CD14-positive monocyte (primary cell): ENCODE measurements around the gene LRIG1. TPM values are rescaled to one million over a fixed set of nuclear protein-coding genes. Genes with fewer than 3 reads are reported as not detected.
"Not testable (repeated sequence)": the region's sequence is repeated elsewhere in the genome, so short reads cannot be mapped to it uniquely, and the experiment has no call there.

Experiments used
- DNase-seq, 3 donors: peaks; one replicate each; pipeline ENCODE4 v3.0.0-alpha.2; 2011 to 2022
- H2AFZ ChIP-seq: 2 replicates; pipeline ENCODE4 v1.6.0; 2012; ENCODE audit warnings: mild to moderate bottlenecking, low read depth, low read length, inconsistent platforms; ENCODE audit not compliant: insufficient read depth, poor library complexity, severe bottlenecking
- H3K27ac ChIP-seq, 2 donors: 1 replicate in 1 of 2; 2 replicates in 1 of 2; pipeline ENCODE4 v1.5.1; 2012 to 2013; ENCODE audit warnings: low read length in 2 of 2, control low read depth in 1 of 2, inconsistent platforms in 1 of 2, low read depth in 1 of 2, mild to moderate bottlenecking in 1 of 2
- H3K27me3 ChIP-seq, 2 donors: one replicate each; pipeline versions ENCODE4 v1.6.0 to v1.6.1; 2011 to 2013; ENCODE audit warnings: low read length in 2 of 2; ENCODE audit not compliant: control insufficient read depth in 2 of 2, insufficient read depth in 2 of 2
- H3K36me3 ChIP-seq, 2 donors: replicated peaks in 1 of 2; 1 replicate in 1 of 2; 2 replicates in 1 of 2; pipeline versions ENCODE4 v1.5.1 to v1.6.1; 2012 to 2013; ENCODE audit warnings: low read length in 2 of 2, control low read depth in 1 of 2, inconsistent platforms in 1 of 2, mild to moderate bottlenecking in 1 of 2; ENCODE audit not compliant: insufficient read depth in 2 of 2, control insufficient read depth in 1 of 2
- H3K4me1 ChIP-seq, 2 donors: 1 replicate in 1 of 2; 2 replicates in 1 of 2; pipeline versions ENCODE4 v1.5.1 to v1.6.1; 2012 to 2013; ENCODE audit warnings: low read length in 2 of 2, control low read depth in 1 of 2, inconsistent platforms in 1 of 2, mild to moderate bottlenecking in 1 of 2, moderate library complexity in 1 of 2; ENCODE audit not compliant: insufficient read depth in 2 of 2, control insufficient read depth in 1 of 2
- H3K4me2 ChIP-seq: replicated peaks from 2 replicates; pipeline ENCODE3; 2012; ENCODE audit warnings: low read length, moderate library complexity, mild to moderate bottlenecking; ENCODE audit not compliant: poor library complexity, severe bottlenecking; ENCODE audit errors: extremely low read depth
- H3K4me3 ChIP-seq, 3 experiments: fragments of 200-600 bp in 1 of 3; sonication (generic) in 1 of 3; replicated peaks in 1 of 3; 1 replicate in 2 of 3; 2 replicates in 1 of 3; pipeline ENCODE4 v1.5.1; 2011 to 2013; ENCODE audit warnings: low read length in 3 of 3, mild to moderate bottlenecking in 3 of 3, control low read depth in 2 of 3, low read depth in 2 of 3, inconsistent platforms in 1 of 3, moderate library complexity in 1 of 3
- H3K79me2 ChIP-seq: 2 replicates; pipeline ENCODE4 v1.6.0; 2012; ENCODE audit warnings: mild to moderate bottlenecking, control low read depth, inconsistent platforms, low read length, moderate library complexity; ENCODE audit not compliant: insufficient read depth
- H3K9ac ChIP-seq: 2 replicates; pipeline ENCODE4 v1.6.0; 2017; ENCODE audit warnings: low read length, mild to moderate bottlenecking; ENCODE audit not compliant: insufficient read depth, poor library complexity, severe bottlenecking
- H3K9me3 ChIP-seq, 2 donors: replicated peaks in 1 of 2; 1 replicate in 1 of 2; 2 replicates in 1 of 2; pipeline versions ENCODE4 v1.5.1 to v1.6.1; 2012 to 2013; ENCODE audit warnings: low read length in 2 of 2, control low read depth in 1 of 2; ENCODE audit not compliant: control insufficient read depth in 1 of 2, insufficient read depth in 1 of 2
- H4K20me1 ChIP-seq: 2 replicates; pipeline ENCODE4 v1.6.0; 2012; ENCODE audit warnings: mild to moderate bottlenecking, low read length, control low read depth, moderate library complexity; ENCODE audit not compliant: insufficient read depth
- H3K27ac Mint-ChIP-seq, 7 donors: one replicate each; pipeline ENCODE4 v1.8.0; 2020; ENCODE audit warnings: mild to moderate bottlenecking in 7 of 7, mixed read lengths in 7 of 7, moderate library complexity in 6 of 7, inconsistent platforms in 2 of 7
- H3K27me3 Mint-ChIP-seq, 3 donors: one replicate each; pipeline ENCODE4 v1.8.0; 2021 to 2022; ENCODE audit warnings: low read depth in 3 of 3, mild to moderate bottlenecking in 3 of 3, mixed read lengths in 3 of 3, moderate library complexity in 3 of 3, inconsistent platforms in 1 of 3
- H3K36me3 Mint-ChIP-seq, 2 donors: one replicate each; pipeline ENCODE4 v1.8.0; 2020; ENCODE audit warnings: mixed read lengths in 2 of 2, inconsistent platforms in 1 of 2, mild to moderate bottlenecking in 1 of 2
- H3K4me1 Mint-ChIP-seq: one replicate; pipeline ENCODE4 v1.8.0; 2020; ENCODE audit warnings: mild to moderate bottlenecking, mixed read lengths
- H3K4me3 Mint-ChIP-seq, 2 donors: one replicate each; pipeline ENCODE4 v1.8.0; 2020; ENCODE audit warnings: mild to moderate bottlenecking in 2 of 2, mixed read lengths in 2 of 2, moderate library complexity in 1 of 2
- H3K9me3 Mint-ChIP-seq, 7 donors: one replicate each; pipeline ENCODE4 v1.8.0; 2020 to 2022; ENCODE audit warnings: mixed read lengths in 7 of 7, mild to moderate bottlenecking in 6 of 7, moderate library complexity in 6 of 7, inconsistent platforms in 2 of 7
- WGBS: methylation state at CpG from one replicate; pipeline ENCODE4 v1.1.5; 2013; ENCODE audit warnings: missing lambda C conversion rate; ENCODE audit not compliant: insufficient coverage; 5-methylcytosine and 5-hydroxymethylcytosine counted together
- intact Hi-C, 2 donors: fragments of 100-400 bp; cut with micrococcal nuclease; formaldehyde crosslinking; loops; one replicate each; pipeline versions ENCODE4 v1.15.0 to v1.15.1; 2023
- polyA plus RNA-seq, 3 donors: library from polyadenylated mRNA; depleted of rRNA in 1 of 3; unstranded in 2 of 3; stranded (reverse) in 1 of 3; fragments of 300-500 nt in 2 of 3; fragments of >200 nt in 1 of 3; fragmentation: Illumina TruSeq in 2 of 3; gene quantifications; 1 replicate in 2 of 3; 2 replicates in 1 of 3; pipeline ENCODE4 v1.2.3, GENCODE V29; 2012 to 2021
- TF ChIP-seq, protein P1 (sequence below): fragments of 200-600 bp; IDR thresholded peaks from one replicate; pipeline ENCODE4 v1.8.0; 2022; ENCODE audit warnings: antibody characterized with exemption, mild to moderate bottlenecking

The LRIG1 gene
- polyA plus RNA-seq, 3 donors, result 0.82 to 1.9 (median 1.0) TPM

DNA sequence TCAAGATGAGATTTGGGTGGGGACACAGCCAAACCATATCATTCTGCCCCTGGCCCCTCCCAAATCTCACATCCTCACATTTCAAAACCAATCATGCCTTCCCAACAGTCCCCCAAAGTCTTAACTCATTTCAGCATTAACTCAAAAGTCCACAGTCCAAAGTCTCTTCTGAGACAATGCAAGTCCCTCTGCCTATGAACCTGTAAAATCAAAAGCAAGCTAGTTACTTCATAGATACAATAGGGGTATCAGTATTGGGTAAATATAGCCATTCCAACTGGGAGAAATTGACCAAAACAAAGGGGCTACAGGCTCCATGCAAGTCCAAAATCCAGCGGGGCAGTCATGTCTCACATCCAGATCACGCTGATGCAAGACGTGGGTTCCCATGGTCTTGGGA lies 79.7 kb downstream of the LRIG1 start:
- H3K27me3 Mint-ChIP-seq, intact Hi-C loops, H2AFZ ChIP-seq, H3K36me3 Mint-ChIP-seq, H3K27ac ChIP-seq, H3K4me3 Mint-ChIP-seq, H3K4me1 Mint-ChIP-seq, H3K4me3 ChIP-seq, H3K79me2 ChIP-seq, H3K36me3 ChIP-seq, H3K27ac Mint-ChIP-seq, H3K4me1 ChIP-seq, DNase-seq, H3K4me2 ChIP-seq, H3K27me3 ChIP-seq, H3K9ac ChIP-seq, H4K20me1 ChIP-seq: not testable (repeated sequence)
- peaks cover 24 to 47% (median 28%) of the 10 kb centered on the region in 7 donors for H3K9me3 Mint-ChIP-seq
- H3K9me3 ChIP-seq, result peaks cover 8 to 15% of the 10 kb centered on the region in 2 donors
- WGBS, result 97% methylated on average over 3 of the region's 3 CpGs

DNA sequence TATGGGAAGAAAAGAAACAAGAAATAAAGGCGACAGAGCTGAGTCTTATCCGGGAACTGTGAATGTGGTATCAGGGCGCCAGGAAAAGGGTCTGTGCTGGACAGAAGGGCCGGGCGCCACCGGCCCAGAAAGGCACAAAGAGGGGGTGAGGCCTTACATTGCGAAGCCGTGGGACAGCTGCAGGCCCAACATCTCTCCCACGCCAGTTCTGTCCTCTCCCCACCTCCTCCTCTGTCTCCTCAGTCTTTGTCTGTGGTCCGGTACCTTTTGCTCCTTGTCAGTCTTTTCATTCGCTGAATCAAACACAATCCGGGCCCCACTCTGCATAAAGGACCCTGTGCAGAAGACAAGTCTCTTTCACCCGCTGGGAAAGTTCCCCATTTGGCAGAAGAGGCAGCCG lies 81.8 kb downstream of the LRIG1 start:
- TF ChIP-seq, protein P1, sequence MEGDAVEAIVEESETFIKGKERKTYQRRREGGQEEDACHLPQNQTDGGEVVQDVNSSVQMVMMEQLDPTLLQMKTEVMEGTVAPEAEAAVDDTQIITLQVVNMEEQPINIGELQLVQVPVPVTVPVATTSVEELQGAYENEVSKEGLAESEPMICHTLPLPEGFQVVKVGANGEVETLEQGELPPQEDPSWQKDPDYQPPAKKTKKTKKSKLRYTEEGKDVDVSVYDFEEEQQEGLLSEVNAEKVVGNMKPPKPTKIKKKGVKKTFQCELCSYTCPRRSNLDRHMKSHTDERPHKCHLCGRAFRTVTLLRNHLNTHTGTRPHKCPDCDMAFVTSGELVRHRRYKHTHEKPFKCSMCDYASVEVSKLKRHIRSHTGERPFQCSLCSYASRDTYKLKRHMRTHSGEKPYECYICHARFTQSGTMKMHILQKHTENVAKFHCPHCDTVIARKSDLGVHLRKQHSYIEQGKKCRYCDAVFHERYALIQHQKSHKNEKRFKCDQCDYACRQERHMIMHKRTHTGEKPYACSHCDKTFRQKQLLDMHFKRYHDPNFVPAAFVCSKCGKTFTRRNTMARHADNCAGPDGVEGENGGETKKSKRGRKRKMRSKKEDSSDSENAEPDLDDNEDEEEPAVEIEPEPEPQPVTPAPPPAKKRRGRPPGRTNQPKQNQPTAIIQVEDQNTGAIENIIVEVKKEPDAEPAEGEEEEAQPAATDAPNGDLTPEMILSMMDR, result no peak
- Mint-ChIP-seq H3K36me3 (peaks cover 0 to 7% of the 10 kb centered on the region in 2 donors), H3K27ac (no peak overlapping the region), H3K9me3 (peaks cover 24 to 44% (median 28%) of the 10 kb centered on the region in 7 donors), H3K4me3 (no peak overlapping the region), H3K27me3 (peaks cover 0 to 2% (median 0%) of the 10 kb centered on the region in 3 donors), H3K4me1 (no peaks in the 10 kb centered on the region)
- no peaks in the 10 kb centered on the region for H3K4me1 ChIP-seq
- H3K27ac ChIP-seq, result no peak overlapping the region
- no peak overlapping the region for H3K9ac ChIP-seq
- intact Hi-C loops, result no loop called here
- no peaks in the 10 kb centered on the region for H3K79me2 ChIP-seq
- H3K9me3 ChIP-seq, result peaks cover 8 to 15% of the 10 kb centered on the region in 2 donors
- H3K27me3 ChIP-seq, result no peaks in the 10 kb centered on the region
- no peak overlapping the region for H3K4me3 ChIP-seq
- WGBS, result 96% methylated on average over 10 of the region's 14 CpGs
- no peak overlapping the region for H3K4me2 ChIP-seq
- no peak overlapping the region for H2AFZ ChIP-seq
- no peak for DNase-seq
- no peaks in the 10 kb centered on the region for H3K36me3 ChIP-seq
- H4K20me1 ChIP-seq, result no peaks in the 10 kb centered on the region
